ENCODE results near the gene EI24.
"Not testable (repeated sequence)": the region's sequence is repeated elsewhere in the genome, so short reads cannot be mapped to it uniquely, and the experiment has no call there.

EI24 gene

GRCh38 chr11:125532668-125533067, 36.6 kb upstream of the EI24 start:
- H3K4me3 ChIP-seq (ENCODE audit: low read depth in 1 of 2, low read length in 2 of 2), result no peak overlapping the region
- DNase-seq (no peak), ATAC-seq (ENCODE audit: insufficient read depth, low read depth) (no peak)
- TF ChIP-seq EZH2 (IDR thresholded peaks at IDR 0.05; ENCODE audit: borderline replicate concordance, low read depth, low read length, severe bottlenecking) (no peak), CTCF (IDR thresholded peaks at IDR 0.05; ENCODE audit: borderline replicate concordance, extremely low read depth, low read length, poor library complexity, severe bottlenecking) (no peak)
- H3K4me1 ChIP-seq (ENCODE audit: insufficient read depth, low read length), result no peaks in the 10 kb centered on the region
- no peaks in the 10 kb centered on the region for H3K79me2 ChIP-seq (ENCODE audit: insufficient read depth, low read length)
- no peak overlapping the region for H2AFZ ChIP-seq (ENCODE audit: low read depth, low read length)
- no peak overlapping the region for H3K9ac ChIP-seq (ENCODE audit: low read depth, low read length)
- H3K4me2 ChIP-seq (ENCODE audit: insufficient read depth, low read length), result no peak overlapping the region
- H3K27ac ChIP-seq (ENCODE audit: low read length), result no peak overlapping the region
- no peaks in the 10 kb centered on the region for H3K9me3 ChIP-seq (ENCODE audit: insufficient read depth, low read length, severe bottlenecking)
- no peaks in the 10 kb centered on the region for H3K36me3 ChIP-seq (ENCODE audit: insufficient read depth, low read length)
- H3K27me3 ChIP-seq (ENCODE audit: insufficient read depth, low read length, poor library complexity), result no peaks in the 10 kb centered on the region
- no peaks in the 10 kb centered on the region for H4K20me1 ChIP-seq (ENCODE audit: insufficient read depth, low read length)

DNA sequence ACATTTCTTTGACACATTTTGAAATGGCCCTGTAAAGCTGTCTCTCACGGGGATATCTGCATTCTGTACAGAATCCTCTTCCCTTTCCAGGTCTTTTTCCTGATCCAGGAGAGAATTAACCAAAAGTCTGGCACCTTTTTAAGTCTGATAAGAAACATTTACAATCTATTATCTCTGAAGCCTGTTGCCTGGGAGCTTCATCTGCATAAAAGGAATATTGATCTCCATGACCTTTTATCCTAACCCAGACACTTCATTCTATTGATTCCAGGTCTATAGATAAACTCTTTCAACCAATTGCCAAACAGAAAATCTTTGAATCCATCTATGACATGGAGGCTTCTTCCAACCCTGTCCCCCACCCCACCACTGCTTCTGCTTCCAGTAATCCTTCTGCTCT, 33.7 kb upstream of the EI24 start:
- no peaks in the 10 kb centered on the region for H3K36me3 ChIP-seq (ENCODE audit: insufficient read depth, low read length)
- H3K4me2 ChIP-seq (ENCODE audit: insufficient read depth, low read length), result no peak overlapping the region
- H3K4me1 ChIP-seq (ENCODE audit: insufficient read depth, low read length), result no peaks in the 10 kb centered on the region
- ATAC-seq (ENCODE audit: insufficient read depth, low read depth), result no peak
- no peak for DNase-seq
- no peak overlapping the region for H3K27ac ChIP-seq (ENCODE audit: low read length)
- no peaks in the 10 kb centered on the region for H3K79me2 ChIP-seq (ENCODE audit: insufficient read depth, low read length)
- H3K27me3 ChIP-seq (ENCODE audit: insufficient read depth, low read length, poor library complexity), result no peaks in the 10 kb centered on the region
- no peak overlapping the region for H2AFZ ChIP-seq (ENCODE audit: low read depth, low read length)
- H3K9ac ChIP-seq (ENCODE audit: low read depth, low read length), result no peak overlapping the region
- H4K20me1 ChIP-seq (ENCODE audit: insufficient read depth, low read length), result no peaks in the 10 kb centered on the region
- no peak for TF ChIP-seq CTCF (IDR thresholded peaks at IDR 0.05; ENCODE audit: borderline replicate concordance, extremely low read depth, low read length, poor library complexity, severe bottlenecking)
- TF ChIP-seq EZH2 (IDR thresholded peaks at IDR 0.05; ENCODE audit: borderline replicate concordance, low read depth, low read length, severe bottlenecking), result no peak
- no peak overlapping the region for H3K4me3 ChIP-seq (ENCODE audit: low read depth in 1 of 2, low read length in 2 of 2)
- H3K9me3 ChIP-seq (ENCODE audit: insufficient read depth, low read length, severe bottlenecking), result no peaks in the 10 kb centered on the region

- not testable (repeated sequence) for ATAC-seq (ENCODE audit: insufficient read depth, low read depth); H3K36me3 ChIP-seq (ENCODE audit: insufficient read depth, low read length); DNase-seq; H3K9ac ChIP-seq (ENCODE audit: low read depth, low read length); H3K79me2 ChIP-seq (ENCODE audit: insufficient read depth, low read length); H2AFZ ChIP-seq (ENCODE audit: low read depth, low read length); H3K4me2 ChIP-seq (ENCODE audit: insufficient read depth, low read length); H4K20me1 ChIP-seq (ENCODE audit: insufficient read depth, low read length); H3K9me3 ChIP-seq (ENCODE audit: insufficient read depth, low read length, severe bottlenecking); H3K27me3 ChIP-seq (ENCODE audit: insufficient read depth, low read length, poor library complexity); H3K27ac ChIP-seq (ENCODE audit: low read length); H3K4me1 ChIP-seq (ENCODE audit: insufficient read depth, low read length); H3K4me3 ChIP-seq (ENCODE audit: low read depth in 1 of 2, low read length in 2 of 2)
Observed at GRCh38 chr11:125536834-125537233, 32.4 kb upstream of the EI24 start.

- Histone ChIP-seq H3K4me3 (ENCODE audit: low read depth in 1 of 2, low read length in 2 of 2) (no peak overlapping the region), H3K79me2 (ENCODE audit: insufficient read depth, low read length) (no peaks in the 10 kb centered on the region), H3K4me1 (ENCODE audit: insufficient read depth, low read length) (no peaks in the 10 kb centered on the region), H3K9ac (ENCODE audit: low read depth, low read length) (no peak overlapping the region), H3K27ac (ENCODE audit: low read length) (no peak overlapping the region), H2AFZ (ENCODE audit: low read depth, low read length) (no peak overlapping the region), H3K9me3 (ENCODE audit: insufficient read depth, low read length, severe bottlenecking) (peaks cover 16% of the 10 kb centered on the region), H4K20me1 (ENCODE audit: insufficient read depth, low read length) (no peaks in the 10 kb centered on the region), H3K27me3 (ENCODE audit: insufficient read depth, low read length, poor library complexity) (no peaks in the 10 kb centered on the region), H3K36me3 (ENCODE audit: insufficient read depth, low read length) (no peaks in the 10 kb centered on the region), H3K4me2 (ENCODE audit: insufficient read depth, low read length) (no peak overlapping the region)
- DNase-seq (no peak), ATAC-seq (ENCODE audit: insufficient read depth, low read depth) (no peak)
- TF ChIP-seq EZH2 (IDR thresholded peaks at IDR 0.05; ENCODE audit: borderline replicate concordance, low read depth, low read length, severe bottlenecking), result no peak
- no peak for TF ChIP-seq CTCF (IDR thresholded peaks at IDR 0.05; ENCODE audit: borderline replicate concordance, extremely low read depth, low read length, poor library complexity, severe bottlenecking)
Observed at GRCh38 chr11:125542709-125543108, 26.6 kb upstream of the EI24 start.
